H54 (cell line): ENCODE measurements around the gene TMOD4.

Source experiments
- DNase-seq: peaks from one replicate; pipeline ENCODE4 v3.0.0; 2011; ENCODE audit warnings: low spot score, mixed read lengths; ENCODE audit not compliant: insufficient read length
- FAIRE-seq: peaks from 3 replicates; lab custom pipeline; 2011; peaks lifted over from hg19 to GRCh38; lab: Jason Lieb, UNC
- POLR2A ChIP-seq: IDR thresholded peaks from 2 replicates; pipeline ENCODE4 v1.6.1; 2011; ENCODE audit warnings: low read depth, mild to moderate bottlenecking, low read length

Gene TMOD4

DNA sequence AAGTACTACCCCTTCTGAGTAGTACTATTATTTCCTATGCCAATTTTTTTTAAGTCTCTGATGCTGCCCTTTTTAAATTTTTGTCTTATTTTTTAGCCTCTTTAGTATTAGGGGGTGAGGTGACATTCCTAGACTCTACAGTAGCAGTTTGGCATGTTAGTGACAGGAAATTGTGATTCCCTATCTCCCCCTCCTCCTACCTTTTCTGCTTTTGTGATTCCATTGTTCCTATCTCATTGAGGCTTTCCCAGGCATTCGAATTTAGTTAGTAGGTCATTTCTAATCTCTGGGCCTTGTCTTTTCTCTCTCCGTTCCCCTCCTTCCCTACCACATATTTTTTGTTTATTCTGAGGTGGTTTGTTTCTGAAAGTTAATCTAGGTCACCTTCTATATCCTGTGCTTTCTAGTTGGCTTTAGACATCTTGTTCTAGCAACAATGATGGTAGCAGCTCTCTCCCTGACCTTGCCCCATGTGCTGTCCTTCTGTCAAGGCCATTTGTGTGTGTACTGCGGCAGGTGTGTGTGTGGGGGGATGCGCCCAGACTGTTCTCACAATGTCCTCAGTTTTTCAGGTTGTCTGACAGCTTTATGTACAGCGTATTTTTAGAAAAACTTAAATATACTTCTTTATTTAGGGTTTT, 50.9 kb downstream of the TMOD4 start:
- FAIRE-seq (no peak), DNase-seq (no peak)
- TF ChIP-seq POLR2A, result no peak
